ENCODE results near the gene FAM98A. TPM values are rescaled to one million over a fixed set of nuclear protein-coding genes. Genes with fewer than 3 reads are reported as not detected.
A peak's percentile ranks its signal among the peaks of the same experiment; 100 is the strongest.

FAM98A gene
- total RNA-seq, 6 experiments from 2014 or later: 19.8 to 118 (median 28.0) TPM

DNA sequence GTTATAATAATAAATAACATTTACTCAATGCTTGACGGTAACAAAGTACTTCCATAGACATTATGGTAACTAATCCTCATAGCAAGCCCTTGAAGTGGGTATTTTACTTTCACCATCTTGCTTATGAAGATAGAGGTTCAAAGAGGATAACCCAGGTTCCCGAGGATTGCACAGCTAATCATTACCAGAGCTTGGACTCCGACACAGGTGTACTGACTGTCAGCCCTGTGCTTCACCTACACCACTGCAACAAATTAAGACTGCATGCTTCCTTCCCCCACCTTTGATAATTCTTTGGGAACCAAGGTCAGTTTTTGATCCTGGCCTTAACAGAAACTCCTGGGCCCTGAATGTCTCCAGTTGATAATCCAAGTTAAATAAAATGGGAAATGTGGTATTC lies 48.9 kb downstream of the FAM98A start:
- Histone ChIP-seq H3K4me1 (peaks cover 0 to 17% (median 0%) of the 10 kb centered on the region in 4 donors), H3K36me3 (no peaks in the 10 kb centered on the region), H3K4me3 (no peak overlapping the region), H3K27ac (no peak overlapping the region), H3K27me3 (no peaks in the 10 kb centered on the region), H3K9me3 (no peaks in the 10 kb centered on the region)
- peak in 1 of 4 donors; percentile 64 for ATAC-seq
- DNase-seq: no peak
- 39% methylated on average over 3 of the region's 3 CpGs for WGBS (ENCODE audit: insufficient coverage, low coverage, low lambda C conversion rate, missing lambda C conversion rate)
- intact Hi-C loops (cut with DNase I): no loop called here
- no peak for TF ChIP-seq POLR2A (IDR thresholded peaks at IDR 0.05)
- TF ChIP-seq, protein P1, sequence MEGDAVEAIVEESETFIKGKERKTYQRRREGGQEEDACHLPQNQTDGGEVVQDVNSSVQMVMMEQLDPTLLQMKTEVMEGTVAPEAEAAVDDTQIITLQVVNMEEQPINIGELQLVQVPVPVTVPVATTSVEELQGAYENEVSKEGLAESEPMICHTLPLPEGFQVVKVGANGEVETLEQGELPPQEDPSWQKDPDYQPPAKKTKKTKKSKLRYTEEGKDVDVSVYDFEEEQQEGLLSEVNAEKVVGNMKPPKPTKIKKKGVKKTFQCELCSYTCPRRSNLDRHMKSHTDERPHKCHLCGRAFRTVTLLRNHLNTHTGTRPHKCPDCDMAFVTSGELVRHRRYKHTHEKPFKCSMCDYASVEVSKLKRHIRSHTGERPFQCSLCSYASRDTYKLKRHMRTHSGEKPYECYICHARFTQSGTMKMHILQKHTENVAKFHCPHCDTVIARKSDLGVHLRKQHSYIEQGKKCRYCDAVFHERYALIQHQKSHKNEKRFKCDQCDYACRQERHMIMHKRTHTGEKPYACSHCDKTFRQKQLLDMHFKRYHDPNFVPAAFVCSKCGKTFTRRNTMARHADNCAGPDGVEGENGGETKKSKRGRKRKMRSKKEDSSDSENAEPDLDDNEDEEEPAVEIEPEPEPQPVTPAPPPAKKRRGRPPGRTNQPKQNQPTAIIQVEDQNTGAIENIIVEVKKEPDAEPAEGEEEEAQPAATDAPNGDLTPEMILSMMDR (IDR thresholded peaks at IDR 0.05): no peak

DNA sequence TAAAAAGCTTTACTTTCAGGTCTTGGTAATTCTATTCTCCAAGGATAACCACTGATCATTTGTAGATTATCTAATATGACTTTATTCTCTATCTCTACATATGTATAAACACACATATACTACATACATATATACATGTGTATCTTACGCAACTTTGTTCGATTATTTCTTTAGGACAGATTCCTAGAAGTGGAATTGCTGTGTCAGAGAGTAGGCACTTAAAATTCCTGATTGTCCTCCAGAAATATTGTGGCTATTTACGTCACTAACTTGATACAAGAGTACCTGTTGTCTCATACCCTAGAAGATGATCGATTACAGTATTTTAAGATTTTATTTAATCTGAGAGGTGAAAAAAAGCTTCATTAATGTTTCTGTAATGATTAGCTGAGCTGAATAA lies 57.9 kb downstream of the FAM98A start:
- ATAC-seq (no peak), DNase-seq (no peak)
- Histone ChIP-seq H3K4me1 (no peaks in the 10 kb centered on the region), H3K36me3 (no peaks in the 10 kb centered on the region), H3K27me3 (no peaks in the 10 kb centered on the region), H3K4me3 (no peak overlapping the region), H3K27ac (no peak overlapping the region), H3K9me3 (no peaks in the 10 kb centered on the region)
- 82% methylated on average over 4 of the region's 4 CpGs for WGBS (ENCODE audit: insufficient coverage, low coverage, low lambda C conversion rate, missing lambda C conversion rate)
- intact Hi-C loops (cut with DNase I): no loop called here
- TF ChIP-seq, protein P1 (IDR thresholded peaks at IDR 0.05): no peak
- TF ChIP-seq POLR2A (IDR thresholded peaks at IDR 0.05): no peak

DNA sequence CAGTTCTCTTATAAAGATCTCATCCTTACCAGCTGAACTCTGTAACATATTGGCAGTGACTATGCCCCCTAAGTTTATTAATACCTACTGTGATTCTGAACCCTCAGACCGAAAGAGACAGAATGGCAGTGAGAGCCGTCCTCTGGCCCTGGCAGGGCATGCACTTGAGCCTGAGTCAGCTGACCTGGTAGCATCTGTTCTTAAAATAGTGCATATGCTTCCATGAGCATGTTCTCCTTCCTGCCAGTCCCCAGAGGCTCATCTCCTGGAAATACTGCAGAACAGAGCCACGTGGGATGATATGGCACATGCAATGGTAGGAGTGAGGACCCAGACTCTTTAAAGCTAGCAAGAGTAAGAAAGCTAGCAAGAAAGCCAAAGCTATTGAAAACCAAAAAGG lies 63.7 kb downstream of the FAM98A start:
- 83% methylated on average over 3 of the region's 3 CpGs for WGBS (ENCODE audit: insufficient coverage, low coverage, low lambda C conversion rate, missing lambda C conversion rate)
- Histone ChIP-seq H3K9me3 (no peaks in the 10 kb centered on the region), H3K27ac (no peak overlapping the region), H3K27me3 (no peaks in the 10 kb centered on the region), H3K4me3 (no peak overlapping the region), H3K36me3 (no peaks in the 10 kb centered on the region), H3K4me1 (no peaks in the 10 kb centered on the region)
- intact Hi-C loops (cut with DNase I): no loop called here
- no peak for TF ChIP-seq POLR2A (IDR thresholded peaks at IDR 0.05)
- TF ChIP-seq, protein P1 (IDR thresholded peaks at IDR 0.05): no peak
- ATAC-seq (no peak), DNase-seq (no peak)

Small RNAs within 50 kb of the gene (small RNA-seq; reads per million reads assigned to genes)
- gene ATP6V0E1P3: 0 reads per million in 2 experiments

Other genes with a start within 250 kb of the FAM98A start
- gene RASGRP3, start 122.7 kb downstream of the FAM98A start, total RNA-seq: 10 to 100 TPM in 1 of 6 experiments, 1 to 10 TPM in 5; 3.0 to 11.5 (median 5.0) TPM

Measured in right lobe of liver (tissue), 6 donors.